Activated CD8-positive, alpha-beta memory T cell treated with anti-CD3 and anti-CD28 coated beads for 36 hours (primary cell): Measurements from ENCODE around the gene SUPT4H1. TPM values are rescaled to one million over a fixed set of nuclear protein-coding genes. Genes with fewer than 3 reads are reported as not detected.

ENCODE experiments used
- CTCF ChIA-PET: fragments of 350-600 bp; sonication (Branson Sonifier 250); formaldehyde crosslinking; loops from one replicate; lab custom pipeline; 2021; ENCODE audit warnings: antibody characterized with exemption; lab: Charles Lee
- POLR2A ChIA-PET: fragments of 350-600 bp; sonication (Branson Sonifier 250); formaldehyde crosslinking; loops from one replicate; lab custom pipeline; 2021; ENCODE audit warnings: antibody characterized with exemption; lab: Charles Lee
- total RNA-seq, 2 experiments: library from RNA; stranded (reverse); gene quantifications; one replicate each; pipeline ENCODE4 v1.2.3, GENCODE V29; 2021

SUPT4H1 gene
- total RNA-seq, 2 experiments from 2014 or later, result 128 to 143 TPM

DNA sequence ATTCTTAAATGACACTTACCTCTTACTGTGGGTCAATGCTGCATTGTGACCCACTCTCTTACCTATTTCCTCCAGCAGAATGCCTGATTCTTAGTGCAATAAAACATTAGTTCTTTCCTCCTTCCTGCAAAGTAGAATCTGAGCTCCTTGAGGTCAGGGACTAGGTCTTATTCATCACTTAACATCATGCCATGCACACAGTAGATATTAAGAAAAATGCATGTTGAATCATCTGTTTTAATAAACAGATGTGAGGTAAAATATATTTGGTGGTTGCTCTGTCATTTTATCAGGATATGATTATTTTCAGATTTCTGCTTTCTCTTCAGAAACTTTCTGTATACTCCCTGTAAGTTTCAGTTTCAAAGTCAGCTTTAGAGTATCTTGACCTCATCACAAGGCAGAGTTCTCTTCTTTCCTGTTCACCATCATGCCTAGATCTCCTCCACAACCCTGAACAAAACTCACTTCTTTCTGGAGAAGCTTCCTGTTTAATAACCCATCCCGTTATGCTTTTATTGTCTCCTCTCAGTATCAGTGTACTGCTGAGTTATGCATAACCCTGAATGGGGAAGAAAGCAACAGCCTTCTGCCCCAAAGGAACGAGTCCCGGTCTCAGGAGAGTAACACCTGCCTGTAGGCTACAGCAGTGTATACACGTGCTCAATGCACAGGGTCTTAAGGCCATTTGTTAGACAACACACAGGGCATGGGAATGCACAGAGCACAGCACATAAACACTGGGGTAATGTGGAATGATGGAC, 30.3 kb upstream of the SUPT4H1 start:
- POLR2A ChIA-PET, result no interaction called here
- CTCF ChIA-PET, result interaction anchor here (0.9 to 2.4 kb wide), 4 partner anchors 10 to 65 kb away, joined by 3 to 7 read pairs (median 4); no protein-coding TSS in a partner anchor

DNA sequence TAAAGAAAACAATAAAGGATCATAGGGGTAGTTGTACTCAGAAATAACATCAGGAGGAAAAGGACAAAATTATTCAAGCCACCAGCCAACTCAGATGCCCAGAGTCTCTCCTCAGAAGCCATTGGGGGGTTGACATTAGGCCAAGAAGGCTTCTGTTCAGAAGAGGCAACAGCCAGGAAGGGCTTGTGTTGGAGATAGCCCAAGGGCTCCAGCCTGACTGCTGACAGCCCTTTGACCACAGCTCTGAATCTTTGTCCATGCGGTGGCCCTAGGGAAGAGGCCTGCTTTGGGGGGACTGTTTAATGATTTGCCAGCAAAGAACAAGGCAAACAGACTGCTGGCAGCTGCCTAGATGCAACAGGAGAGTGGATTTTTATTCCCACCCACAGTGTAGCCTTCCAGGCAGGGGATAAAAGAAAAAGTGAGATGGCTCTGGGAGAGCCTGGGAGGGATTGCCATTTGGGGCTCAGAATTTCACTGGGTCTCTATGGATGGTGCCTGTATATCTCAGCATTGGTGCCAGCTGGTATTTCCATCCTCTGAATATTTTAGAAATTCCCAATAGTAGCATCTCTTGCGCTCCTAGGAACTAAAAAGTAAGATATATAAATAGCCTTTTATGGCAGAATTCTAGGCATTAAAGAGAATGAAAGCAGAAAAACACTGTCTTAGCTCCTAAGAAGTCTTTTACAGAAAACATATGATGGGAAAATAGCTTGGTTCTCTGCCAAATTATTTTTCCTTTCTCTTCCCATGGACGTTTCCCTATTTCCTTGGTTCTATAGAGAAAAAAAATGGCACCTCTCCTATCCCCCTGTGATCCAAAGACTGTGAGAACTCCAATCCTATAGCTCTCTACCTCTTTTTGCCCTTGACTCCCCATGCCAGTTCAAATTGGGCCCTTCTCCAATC, 29.4 kb upstream of the SUPT4H1 start:
- ChIA-PET POLR2A (no interaction called here), CTCF (interaction anchor here (1.2 to 2.4 kb wide), 4 partner anchors 9 to 64 kb away, joined by 3 to 7 read pairs (median 4); no protein-coding TSS in a partner anchor)

DNA sequence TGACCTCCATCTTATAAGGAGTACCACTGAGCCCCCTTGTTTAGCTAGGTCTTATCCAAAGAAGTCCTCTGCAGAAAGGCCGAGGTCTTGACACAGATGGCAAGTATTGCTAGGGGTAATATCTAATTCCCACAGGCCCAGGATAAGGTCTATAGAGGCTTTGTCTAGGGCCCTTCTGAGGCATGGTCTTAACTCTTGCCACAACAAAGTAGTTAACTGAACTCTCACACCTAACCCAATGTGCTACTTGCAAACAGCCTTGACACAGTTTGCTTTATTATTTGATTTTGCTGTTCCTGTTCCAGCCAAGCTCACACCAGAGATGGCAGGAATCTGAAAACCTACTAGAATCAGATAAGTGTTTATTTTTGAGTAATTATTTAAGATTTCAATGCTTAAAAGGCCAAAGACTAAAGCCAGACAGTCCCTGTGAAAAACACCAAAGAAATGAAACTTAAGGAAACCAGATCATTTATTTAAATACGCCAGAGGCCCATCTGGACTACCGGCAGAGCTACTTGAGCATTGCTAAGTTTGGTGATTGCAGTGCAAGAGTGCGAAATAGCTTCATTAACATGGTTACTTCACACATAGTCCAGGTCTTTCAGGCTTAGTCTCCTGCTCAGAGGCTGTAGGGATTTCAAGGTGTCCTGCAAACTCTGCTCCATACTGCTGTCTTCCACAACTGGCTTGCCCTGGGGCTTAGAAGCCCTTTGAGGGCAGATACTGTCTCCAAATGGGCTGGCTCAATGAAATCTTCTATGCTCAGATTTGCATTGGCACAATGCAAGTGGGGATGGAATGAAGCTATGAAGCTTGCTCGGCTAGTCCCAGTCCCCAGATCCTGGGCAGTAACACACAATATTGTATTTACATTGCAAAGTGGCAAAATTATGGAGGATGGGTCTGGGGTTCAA, 28.5 kb upstream of the SUPT4H1 start:
- ChIA-PET CTCF (interaction anchor here (1.2 to 2.4 kb wide), 2 partner anchors 8 to 63 kb away, joined by 3 to 7 read pairs; no protein-coding TSS in a partner anchor), POLR2A (no interaction called here)

DNA sequence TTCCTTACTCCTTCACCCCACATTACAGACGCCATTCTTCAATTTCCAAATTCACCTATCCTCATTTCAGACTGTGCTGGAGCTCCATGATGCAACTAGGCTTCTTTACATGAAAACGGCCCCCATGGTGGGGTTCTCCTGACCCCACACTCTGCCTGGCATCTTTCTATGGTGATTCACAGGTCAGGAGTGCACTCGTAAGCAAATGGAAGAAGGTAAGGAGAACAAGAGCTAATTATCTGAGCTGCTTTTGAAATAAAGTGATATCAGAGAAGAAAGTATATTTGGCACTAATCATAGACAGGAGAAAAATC, 27.5 kb upstream of the SUPT4H1 start:
- CTCF ChIA-PET, result interaction anchor here (1.2 kb wide), 1 partner anchor 27 kb away, joined by 4 read pairs; the partner anchor contains the start of gene SUPT4H1
- POLR2A ChIA-PET, result interaction anchor here (0.5 kb wide), 1 partner anchor 23 kb away, joined by 4 read pairs; no protein-coding TSS in a partner anchor

DNA sequence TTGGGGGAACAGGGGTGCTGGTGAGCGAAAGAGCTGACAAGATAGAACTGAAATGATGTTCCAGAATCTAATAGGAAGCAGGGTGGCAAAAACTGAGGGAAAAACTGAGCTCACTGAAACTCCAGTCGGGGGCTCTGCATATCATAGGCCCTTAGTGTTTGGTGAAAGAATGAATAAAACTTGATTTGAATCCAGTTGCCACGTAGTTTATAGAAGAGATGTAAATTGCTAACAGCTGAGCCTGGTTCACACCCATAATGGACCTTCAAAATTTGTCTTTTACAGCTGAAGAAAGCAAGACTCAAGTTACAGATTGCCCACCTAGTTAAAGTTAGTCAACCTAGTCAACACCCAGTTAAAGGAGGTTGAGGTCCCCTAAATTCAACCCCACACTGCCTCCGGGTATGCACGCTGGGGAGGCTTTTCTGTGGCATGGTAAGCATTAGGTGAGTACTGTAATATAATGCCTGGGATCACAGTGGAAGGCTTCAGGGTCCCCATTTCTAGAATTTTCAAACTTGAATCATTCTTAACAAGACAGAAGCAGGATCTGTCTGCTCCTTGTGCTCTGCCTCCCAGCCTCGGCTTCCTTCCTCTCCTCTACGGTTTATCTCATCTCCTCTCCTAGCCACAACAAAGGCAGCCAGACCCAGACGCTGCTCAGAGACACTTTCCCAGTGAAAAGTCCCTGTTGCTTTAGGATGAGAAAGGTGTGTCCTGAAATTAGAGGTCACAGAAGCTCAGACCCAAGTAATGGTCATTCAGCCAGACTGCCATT, 26.9 kb upstream of the SUPT4H1 start:
- ChIA-PET CTCF (interaction anchor here (1.2 kb wide), 1 partner anchor 26 kb away, joined by 4 read pairs; the partner anchor contains the start of gene SUPT4H1), POLR2A (interaction anchor here (0.5 kb wide), 1 partner anchor 22 kb away, joined by 4 read pairs; no protein-coding TSS in a partner anchor)

DNA sequence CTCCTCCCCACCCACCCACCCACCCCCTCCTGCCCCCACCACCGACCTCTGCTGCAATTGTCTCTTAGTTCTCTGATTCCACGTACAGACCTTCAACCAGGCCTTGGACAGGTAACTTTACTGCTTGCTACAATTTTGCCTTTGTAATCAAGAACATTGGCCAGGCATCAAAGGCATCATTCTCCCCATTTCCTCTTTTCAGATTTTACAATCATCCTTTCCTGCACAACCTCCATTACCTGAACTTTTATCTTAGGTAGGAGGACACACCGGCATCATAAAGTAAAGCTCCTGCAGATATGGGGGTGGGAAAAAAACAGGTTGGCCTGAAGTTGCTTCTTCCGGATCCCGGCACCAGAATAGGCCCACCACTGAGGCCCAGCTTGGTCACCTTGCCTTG, 25.7 kb upstream of the SUPT4H1 start:
- ChIA-PET CTCF (no interaction called here), POLR2A (no interaction called here)

DNA sequence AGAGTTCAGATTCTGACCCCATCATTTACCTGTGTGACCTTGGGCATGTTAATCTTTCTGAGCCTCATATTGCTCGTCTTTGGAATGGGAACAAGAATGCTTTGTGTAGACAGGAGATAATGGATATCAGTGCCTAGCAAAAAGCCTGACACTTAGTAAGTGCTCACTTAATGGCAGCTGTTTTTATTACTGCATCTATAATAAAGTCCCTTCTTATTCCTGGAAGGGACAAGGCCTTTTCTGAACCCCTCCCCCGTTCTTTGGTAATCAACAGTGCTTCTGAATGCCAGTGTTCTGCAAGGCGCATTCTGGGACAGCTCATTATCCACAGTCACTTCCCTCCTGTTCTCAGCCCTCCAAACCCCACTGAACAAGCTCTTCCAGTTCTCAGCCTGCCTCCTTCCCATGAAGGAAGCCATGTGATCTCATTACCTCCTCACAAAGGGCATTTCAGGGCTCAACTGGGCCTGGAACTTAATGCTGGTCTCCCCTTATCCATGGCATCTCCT, 25.1 kb upstream of the SUPT4H1 start:
- POLR2A ChIA-PET, result no interaction called here
- CTCF ChIA-PET, result no interaction called here

DNA sequence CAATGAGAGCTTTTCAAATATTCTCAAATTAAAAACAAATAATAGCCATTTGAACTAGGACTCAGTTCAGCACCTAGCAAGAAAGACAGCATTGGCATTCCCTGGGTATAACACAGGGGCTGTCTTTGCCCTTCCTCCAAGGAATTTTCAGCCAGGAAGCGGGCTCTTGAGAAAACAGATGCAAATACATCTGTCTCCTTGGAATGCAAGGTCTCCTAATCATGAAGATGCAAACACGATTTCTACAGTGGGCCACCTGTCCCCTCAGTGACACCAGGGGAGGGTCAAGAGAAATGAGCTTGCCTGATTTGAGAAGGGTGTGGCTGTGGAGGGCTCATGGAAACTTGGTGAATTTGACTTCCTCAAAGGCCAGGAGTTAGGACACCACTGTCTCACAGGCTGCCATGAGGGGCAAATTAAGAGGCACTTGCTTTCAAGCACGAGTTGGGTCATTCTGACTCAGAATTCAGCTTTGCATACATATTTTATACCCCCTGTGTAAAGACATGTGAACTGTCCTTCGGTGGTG, 24.5 kb upstream of the SUPT4H1 start:
- POLR2A ChIA-PET, result no interaction called here

DNA sequence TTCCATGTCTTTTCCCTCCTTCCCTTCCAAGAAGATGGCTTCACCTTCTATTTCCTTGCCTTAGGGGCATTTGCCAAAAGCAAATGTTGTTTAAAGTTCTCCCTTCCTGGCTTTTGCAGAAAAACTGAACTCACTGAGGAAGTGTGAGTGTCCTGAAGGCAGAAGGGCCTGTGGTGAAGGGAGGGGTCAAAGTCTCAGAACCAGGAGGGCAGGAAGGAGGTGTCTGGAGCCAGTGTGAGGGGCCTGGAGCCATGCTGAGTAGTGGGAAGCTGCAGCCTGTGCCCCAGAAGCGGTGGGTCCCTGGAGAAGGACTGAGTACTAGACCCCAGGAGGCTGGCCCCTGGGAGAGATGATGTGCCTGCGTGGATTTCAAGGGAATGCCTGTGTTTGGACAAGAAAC, 23.8 kb upstream of the SUPT4H1 start:
- CTCF ChIA-PET, result no interaction called here
- POLR2A ChIA-PET, result no interaction called here

More for the DNA sequence above, 24.5 kb upstream of the SUPT4H1 start:
- CTCF ChIA-PET, result interaction anchor here (0.6 kb wide), 1 partner anchor 96 kb away, joined by 3 read pairs; the partner anchor contains the start of gene MPO

DNA sequence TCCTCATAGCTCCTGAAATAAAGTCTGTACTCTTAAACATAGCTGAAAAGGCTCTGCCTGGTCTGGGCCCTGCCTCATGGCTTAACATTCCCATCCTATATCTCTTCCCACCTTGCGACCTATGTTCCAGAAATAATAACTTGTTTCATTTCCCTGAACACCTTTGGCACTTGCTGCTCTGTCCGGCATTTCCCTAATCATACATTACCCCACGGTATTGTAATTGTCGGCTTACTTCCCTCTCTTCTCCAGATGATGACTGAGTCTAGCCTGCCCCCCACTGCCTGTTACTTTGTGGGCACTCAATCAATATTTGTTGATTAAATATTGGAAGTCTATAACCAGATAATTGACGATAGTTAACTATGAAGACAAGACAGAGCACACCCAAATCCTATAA, 23.3 kb upstream of the SUPT4H1 start:
- CTCF ChIA-PET, result no interaction called here
- POLR2A ChIA-PET, result no interaction called here

DNA sequence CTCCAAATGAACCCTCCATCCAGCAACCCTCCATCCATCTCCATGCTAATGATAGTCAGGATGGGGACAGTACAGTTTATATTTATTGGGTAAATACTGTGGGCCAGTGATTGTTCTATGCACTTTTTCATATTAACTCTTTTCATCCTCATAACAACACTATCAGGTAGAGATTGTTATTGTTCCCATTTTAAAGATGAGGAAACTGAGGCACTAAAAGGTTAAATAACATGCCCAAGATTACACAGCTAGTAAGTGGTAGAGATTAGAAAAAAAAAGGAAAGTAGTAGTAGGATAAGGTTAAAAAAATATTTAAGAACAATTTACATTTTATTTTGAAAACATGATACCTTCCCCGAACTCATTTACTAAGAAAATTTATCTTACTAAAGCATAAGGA, 21.9 kb upstream of the SUPT4H1 start:
- POLR2A ChIA-PET, result no interaction called here
- CTCF ChIA-PET, result interaction anchor here (0.6 to 2.4 kb wide), 3 partner anchors 8 to 51 kb away, joined by 3 to 7 read pairs (median 3); no protein-coding TSS in a partner anchor

DNA sequence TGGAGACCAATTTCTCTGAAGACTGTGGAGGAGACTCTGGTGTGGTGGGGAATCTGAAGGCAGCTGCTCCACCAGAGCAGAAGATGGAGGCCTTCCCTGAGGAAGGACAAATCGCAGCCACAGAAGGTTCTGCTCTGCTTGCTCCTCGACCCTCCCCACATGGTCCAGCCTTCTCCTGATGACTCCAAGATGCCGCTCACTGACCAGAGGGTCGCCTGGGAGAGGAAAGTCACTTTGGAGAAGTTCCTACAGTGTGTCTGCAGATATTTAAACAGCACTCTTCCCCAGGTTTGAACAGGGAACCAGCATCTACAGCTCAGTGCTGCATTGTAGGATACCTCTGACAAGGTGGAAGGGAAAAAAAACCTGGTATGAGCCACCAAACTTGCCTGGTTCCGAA, 21.0 kb upstream of the SUPT4H1 start:
- CTCF ChIA-PET, result interaction anchor here (1.1 to 2.4 kb wide), 3 partner anchors 9 to 56 kb away, joined by 3 to 7 read pairs (median 3); no protein-coding TSS in a partner anchor
- POLR2A ChIA-PET, result no interaction called here

DNA sequence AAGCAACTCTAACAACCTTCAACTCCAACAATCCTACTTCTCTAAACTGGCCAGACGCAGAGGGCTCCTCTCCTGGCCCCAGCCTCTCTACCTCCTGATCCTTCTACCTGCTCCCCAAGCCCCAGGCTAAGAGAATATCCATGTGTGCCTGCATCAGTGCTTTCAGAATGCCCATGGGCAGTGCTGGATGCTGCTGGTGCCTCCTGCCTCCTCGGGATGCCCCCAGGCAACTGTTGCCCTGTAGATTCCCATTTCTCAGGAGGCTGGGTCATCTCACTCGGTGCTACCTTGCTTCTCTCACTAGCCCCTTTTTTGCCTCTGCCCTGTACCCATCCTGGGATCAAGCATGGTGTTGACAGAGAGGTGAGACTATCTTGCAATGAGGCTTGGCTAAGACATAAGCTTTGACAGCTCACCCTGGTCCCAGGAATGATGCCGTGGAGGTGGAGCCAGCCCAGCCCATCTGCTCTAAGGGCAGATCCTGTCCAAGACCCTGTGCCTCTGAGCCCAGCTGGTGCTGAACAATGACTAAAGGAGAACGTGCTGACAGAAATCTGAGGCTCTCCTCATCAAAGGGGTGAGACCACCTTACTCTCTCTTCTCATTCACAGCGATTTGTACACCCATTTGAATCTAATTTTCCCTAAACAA, 19.4 kb upstream of the SUPT4H1 start:
- ChIA-PET POLR2A (no interaction called here), CTCF (interaction anchor here (1.1 to 2.4 kb wide), 2 partner anchors 10 to 49 kb away, joined by 3 to 7 read pairs; no protein-coding TSS in a partner anchor)

DNA sequence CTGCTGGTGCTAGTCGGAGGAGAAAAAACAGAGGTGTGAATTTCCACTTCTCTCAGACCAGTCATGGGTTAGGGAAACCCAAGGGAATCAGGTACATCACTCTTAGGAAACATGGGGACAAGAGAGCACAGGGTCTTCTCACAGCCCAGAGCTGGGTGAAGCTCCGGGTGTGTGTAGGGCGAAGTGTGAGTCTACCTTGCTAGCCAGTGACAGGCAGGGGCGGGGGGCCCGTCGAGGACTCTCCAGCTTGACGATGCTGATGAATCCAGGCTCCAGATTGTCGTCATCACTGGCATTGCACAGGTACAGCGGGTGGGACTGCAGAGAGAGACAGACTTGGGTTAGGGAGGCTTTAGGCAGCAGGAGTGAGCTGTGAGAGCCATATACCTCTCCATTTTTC, 18.7 kb upstream of the SUPT4H1 start:
- ChIA-PET CTCF (interaction anchor here (0.6 to 1.1 kb wide), 2 partner anchors 50 to 88 kb away, joined by 3 read pairs; no protein-coding TSS in a partner anchor), POLR2A (no interaction called here)

DNA sequence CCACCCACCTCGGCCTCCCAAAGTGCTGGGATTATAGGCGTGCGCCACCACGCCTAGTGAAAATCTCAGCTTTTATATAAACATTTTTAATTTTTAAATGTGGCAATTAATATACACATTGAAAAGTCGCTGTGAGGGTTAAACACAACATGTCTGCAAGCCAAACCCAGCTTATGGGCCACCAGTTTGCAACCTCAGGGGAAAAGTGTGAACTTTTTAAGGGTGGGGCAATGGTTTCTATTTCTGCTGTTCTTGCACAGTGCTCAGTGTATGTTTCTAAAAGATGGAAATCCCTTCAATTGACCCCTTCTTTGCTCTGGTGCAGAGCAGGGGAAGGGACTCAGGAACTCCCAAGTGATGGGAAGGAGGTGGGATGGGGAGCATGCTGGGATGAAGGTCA, 18.3 kb upstream of the SUPT4H1 start:
- ChIA-PET POLR2A (no interaction called here), CTCF (interaction anchor here (0.6 to 1.2 kb wide), 2 partner anchors 25 to 88 kb away, joined by 3 read pairs; no protein-coding TSS in a partner anchor)

DNA sequence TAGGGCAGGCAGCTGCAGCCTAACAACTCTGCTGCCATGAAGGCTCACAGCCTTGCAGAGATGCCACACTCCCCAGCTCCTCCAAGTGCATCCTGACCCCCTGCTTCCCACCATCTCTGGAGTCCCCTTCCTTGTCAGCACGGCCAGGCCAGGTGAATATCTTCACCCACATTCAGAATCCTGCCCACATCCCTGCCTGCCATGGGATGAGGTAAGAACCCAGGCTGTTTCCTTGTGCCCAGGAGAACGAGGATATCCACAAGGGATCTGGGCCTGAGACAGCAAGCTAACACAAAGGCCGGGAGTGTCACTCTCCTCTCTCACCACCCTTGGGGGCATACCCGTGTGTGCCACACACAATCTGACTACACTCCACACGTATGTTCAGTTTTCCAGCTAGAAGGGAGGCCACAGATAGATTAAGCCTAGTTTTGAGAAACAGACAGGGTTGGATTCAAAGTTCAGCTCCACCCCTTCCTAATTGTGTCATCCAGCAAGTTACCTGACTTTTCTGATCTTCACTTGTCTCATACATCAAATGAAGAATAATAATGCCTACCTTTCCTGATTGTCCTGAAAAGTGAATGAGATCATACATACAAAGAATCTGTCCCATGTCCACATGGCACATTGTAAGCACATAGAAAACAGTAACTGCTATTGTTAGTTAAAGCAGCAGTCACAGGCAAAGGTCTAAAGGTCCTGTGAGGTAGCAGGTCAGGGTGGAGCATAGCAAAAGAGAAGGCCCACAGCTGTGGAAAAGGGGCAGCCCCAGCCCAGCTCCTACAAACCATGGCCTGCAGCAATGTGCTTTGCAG, 17.4 kb upstream of the SUPT4H1 start:
- POLR2A ChIA-PET, result interaction anchor here (0.6 kb wide), 1 partner anchor 587 kb away, joined by 4 read pairs; no protein-coding TSS in a partner anchor
- CTCF ChIA-PET, result interaction anchor here (0.7 to 1.2 kb wide), 2 partner anchors 13 to 26 kb away, joined by 3 to 5 read pairs; no protein-coding TSS in a partner anchor
